Activated CD8-positive, alpha-beta memory T cell treated with anti-CD3 and anti-CD28 coated beads for 24 hours (primary cell): ENCODE measurements around the gene TMEM59L.

Source experiments
- DNase-seq: peaks from one replicate; pipeline ENCODE4 v3.0.0-alpha.2; 2020

The TMEM59L gene

DNA sequence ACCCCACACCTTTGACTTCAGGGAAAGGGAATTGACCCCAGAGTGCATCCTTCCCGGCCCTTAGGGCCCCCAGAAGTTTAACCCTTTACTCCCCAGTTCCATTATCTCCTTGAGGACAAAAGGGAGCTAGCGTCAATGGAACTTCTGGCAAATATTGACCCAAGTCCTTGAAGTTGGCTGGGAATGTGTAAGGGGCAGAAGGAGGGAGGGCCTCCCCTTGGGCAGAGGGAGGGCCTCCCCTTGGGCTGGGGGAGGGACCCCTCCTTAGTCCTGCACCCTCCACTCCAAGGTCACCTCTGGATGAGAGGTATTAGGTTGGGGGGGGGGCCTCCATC is 3.0 kb upstream of the TMEM59L start:
- no peak for DNase-seq

DNA sequence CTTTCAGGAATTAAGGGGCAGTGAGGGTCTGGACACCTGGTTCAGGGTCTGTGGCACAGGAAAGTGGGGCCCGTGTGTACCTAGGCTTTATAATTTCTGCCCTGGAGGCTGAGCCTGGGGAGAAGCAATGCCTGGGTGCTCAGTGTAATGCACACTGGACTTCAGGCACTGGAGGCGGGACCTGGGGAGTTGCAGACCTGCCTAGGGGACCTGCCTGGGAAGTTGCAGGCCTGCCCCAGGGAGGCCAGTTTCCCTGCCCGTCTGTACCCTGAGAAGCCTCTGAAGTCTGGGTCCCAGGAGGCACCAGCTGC is 2.5 kb upstream of the TMEM59L start:
- DNase-seq, result no peak

DNA sequence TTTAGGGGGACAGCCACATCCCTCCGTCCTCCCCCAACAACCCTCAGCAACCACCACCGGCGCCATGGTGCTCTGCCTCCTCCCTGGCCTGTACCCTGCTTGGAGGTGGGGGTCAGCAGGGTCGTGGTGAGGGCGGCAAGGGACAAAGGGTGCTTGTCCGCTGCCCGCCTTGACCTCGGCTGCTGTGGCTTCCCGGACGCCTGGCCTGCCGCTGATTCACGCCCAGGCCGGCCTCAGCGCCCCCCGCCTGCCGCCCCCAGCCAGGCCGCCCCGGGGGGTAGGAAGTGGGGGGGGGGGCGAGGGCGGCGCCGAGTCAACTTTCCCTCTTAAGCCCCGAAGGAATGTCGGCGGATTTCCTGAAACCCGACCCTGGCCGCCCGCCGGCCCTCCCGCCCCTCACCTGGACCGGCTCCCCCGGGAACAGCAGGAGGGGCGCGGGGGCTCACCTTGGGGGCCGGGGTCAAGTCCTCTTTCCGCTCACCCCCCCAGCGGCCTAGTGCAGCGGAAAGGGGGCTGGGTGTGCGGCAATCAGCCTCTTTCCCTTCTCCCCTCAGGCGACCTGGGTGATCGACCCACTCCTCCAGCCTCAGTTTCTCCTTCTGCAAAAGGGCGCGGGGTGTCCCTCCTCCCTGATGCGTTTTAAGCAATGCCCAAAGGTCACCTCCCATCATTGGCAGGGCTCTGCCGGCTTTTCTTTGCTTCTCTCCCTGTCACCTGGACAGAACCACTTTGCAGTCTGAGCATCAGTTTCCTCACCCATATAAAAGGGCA is 1.9 kb upstream of the TMEM59L start:
- no peak for DNase-seq

DNA sequence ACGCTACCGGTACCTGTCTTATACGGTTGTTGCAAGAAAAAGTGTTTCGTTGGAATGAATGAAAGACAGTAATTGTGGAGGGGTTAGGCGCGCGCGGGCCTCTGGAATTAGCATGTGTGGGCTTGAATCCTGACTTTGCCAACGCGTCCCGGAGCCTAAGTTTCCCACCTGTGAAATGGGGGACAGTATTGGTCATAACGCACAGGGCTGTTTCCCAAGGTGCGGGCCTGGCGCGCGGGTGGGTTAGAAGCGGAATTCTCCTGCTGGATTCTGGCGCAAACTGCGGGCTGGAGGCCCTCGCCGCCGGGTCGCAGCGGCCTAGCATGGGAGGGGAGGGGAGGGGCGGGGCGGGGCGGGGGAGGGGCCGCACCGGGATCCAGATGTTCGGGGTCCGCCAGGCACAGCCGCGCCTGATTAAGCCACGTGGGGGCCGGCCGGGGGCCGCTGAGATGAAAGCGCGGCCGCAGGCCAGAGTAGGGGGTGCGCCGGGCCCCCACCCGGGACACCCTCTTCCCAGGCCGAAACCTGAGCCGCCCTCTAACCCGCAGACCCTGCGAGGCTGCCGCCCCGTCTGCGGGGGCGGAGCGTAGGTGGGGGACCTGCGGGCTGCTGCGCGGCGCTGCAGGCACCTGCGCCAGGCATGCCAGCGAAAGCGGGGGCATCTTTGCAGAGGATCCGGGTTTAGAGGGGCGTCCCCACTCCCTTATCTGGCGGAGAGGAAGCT is 1.2 kb upstream of the TMEM59L start:
- peak; percentile 60 for DNase-seq

- DNase-seq, result peak; percentile 63
These were observed 459 bp upstream of the TMEM59L start for GRCh38 chr19:18612051-18612771.

GRCh38 chr19:18613589-18614234 is 1.0 kb downstream of the TMEM59L start:
- DNase-seq, result no peak

DNA sequence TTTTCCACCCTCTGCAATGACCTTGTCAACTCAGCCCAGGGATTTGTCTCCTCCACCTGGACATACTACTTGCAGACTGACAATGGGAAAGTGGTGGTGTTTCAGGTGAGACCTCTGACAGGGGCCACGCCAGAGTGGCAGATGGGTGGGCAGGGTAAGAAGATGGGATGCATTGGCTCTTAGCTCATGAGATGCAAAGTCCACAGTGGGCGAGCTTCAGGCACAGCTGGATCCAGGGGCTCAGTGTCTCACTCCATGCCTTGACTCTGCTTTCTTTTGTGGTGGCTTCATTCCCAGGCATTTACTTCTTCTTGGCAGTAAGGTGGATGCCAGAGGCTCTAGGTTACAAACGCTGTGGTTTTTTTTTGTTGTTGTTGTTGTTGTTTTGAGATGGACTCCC is 3.4 kb downstream of the TMEM59L start:
- no peak for DNase-seq

DNA sequence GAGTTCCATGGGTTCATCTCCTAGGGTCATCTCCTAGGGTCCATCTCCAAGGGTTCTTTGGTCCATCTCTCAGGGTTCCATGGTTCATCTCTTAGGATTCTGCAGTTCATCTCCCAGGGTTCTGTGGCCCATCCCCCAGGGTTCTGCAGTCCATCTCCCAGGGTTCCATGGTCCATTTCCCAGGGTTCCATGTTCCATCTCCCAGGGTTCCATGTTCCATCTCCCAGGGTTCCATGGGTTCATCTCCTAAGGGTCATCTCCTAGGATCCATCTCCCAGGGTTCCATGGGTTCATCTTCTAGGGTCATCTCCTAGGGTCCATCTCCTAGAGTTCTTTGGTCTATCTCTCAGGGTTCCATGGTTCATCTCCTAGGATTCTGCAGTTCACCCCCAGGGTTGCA is 4.9 kb downstream of the TMEM59L start:
- DNase-seq, result no peak

- no peak for DNase-seq
These were observed 5.6 kb downstream of the TMEM59L start for GRCh38 chr19:18618236-18618635.

DNA sequence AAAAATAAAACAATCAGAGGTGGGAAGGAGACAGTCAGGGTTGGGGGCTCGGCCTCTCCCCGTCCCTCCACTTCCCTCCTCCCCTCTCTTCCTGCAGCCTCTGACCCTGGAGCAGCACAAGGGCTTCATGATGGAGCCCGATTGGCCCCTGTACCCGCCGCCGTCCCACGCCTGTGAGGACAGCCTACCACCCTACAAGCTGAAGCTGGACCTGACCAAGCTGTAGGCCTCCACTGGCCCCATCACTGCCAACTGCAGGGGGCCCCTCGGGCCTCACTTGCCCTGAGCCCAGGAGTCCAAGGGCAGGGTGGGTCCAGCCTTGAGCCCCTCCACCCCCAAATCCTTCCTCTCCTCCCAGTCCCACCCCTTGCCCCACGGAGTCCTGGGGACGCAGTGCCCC is 7.6 kb downstream of the TMEM59L start:
- no peak for DNase-seq

GRCh38 chr19:18620902-18621301 is 8.2 kb downstream of the TMEM59L start:
- DNase-seq, result no peak

DNA sequence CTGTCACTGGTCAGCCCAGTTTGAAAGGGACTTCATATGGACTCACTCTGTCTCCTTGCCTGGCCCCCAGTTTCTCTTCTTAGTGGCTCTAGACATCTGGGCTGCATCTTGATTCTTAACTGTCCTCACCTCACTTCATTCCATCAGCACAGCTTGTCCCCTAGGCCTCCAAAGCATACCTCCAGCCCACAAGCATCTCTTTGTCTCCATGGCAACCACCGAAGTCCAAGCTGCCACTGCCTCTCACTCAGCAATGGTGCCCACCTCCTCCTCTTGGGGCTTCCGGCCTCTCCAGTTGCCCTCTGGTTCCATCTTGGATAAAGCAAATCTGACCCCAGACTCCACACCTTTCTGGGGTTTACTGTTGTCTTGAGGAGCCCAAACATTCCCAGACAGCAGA is 14.2 kb downstream of the TMEM59L start:
- DNase-seq, result no peak

- DNase-seq, result no peak
These were observed 16.8 kb downstream of the TMEM59L start for GRCh38 chr19:18629166-18630088.

DNA sequence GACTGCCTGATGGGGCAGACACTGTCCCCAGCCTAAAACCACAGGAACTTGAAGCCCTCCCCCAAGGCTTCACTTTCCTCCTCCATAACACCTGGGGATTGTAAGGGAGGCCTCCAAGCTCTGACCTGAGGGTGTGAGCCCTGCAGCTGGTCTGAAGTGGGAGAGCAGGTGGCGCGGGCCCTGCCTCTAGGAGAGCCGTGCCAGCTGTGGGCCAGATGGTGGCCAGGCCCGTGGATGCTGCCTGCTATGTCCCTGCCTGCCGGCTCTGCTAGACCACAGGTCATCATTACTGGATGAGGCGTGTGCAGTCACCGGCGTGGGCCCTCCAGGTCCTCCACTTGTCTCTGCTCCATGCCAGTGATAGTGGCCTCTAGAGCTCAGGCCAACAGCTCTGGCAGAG is 20.7 kb downstream of the TMEM59L start:
- no peak for DNase-seq

DNA sequence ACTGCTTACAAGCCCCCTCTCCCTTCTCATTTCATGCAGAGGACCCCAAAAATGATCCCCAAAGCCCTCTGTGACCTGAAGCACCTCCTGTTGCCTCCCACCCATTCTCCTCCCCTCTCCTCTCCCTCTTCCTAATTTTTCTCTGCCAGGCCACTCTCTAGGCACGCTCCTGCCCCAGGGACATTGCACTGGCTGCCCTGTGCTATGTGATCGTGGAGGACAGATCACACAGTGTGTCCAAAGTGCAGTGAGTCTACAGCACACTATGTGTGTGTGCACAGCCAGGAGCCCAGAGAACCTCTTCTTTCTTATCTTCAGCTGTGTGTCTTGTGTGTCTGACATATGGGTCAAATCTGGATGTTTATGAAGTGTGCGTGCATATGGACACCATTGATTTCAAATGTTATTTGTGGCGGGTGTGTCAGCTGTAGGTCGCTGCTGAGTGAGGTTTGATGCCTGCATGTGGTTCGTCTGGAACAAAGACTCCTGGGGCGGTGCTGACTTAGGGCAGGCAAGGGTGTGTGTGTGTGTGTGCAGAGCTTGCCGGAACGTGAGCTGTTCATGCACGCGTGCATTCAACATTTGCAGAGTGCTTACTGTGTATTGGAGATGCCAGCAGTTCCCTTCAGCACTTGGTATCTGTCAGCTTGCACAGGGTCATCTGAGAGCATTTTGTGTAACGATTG is 22.1 kb downstream of the TMEM59L start:
- no peak for DNase-seq

- no peak for DNase-seq
These were observed 23.1 kb downstream of the TMEM59L start for GRCh38 chr19:18635831-18636182.

DNA sequence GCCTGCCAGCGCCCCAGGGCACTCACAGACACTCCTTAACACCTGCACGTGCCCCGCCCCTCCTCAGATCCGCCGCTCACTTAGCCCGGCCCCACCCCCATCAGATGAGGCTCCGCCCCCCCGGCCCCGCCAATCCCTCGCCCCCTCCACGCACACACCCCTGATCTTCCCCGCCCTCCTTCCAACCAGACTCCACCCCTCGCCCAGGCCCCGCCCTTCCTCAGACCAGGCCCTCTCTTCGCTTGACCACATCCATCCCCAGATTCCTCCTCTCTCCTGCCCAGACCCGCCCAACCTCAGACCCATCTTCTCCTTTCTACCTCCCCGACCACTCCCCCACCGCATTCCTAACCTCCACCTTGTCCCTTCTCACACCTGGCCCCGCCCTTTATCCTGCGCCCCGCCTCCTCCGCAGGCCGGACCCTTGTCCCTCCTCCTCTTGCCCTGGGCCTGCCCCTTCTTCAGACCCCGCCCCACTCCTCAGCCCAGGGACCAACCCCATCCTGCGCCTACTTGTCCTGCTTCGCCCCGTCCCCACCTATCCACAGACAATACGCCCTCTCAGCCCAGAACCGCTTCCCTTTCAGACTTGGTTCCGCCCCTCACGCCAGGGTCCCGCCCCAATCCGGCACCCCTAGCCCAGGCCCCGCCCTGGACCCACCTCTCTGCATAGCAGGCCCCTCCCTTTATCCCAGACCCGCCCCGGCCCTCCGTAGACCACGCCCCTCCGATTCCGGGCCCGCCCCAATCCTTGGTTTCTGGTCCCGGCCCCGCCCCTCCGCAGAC is 23.7 kb downstream of the TMEM59L start:
- peak; percentile 100 for DNase-seq

DNA sequence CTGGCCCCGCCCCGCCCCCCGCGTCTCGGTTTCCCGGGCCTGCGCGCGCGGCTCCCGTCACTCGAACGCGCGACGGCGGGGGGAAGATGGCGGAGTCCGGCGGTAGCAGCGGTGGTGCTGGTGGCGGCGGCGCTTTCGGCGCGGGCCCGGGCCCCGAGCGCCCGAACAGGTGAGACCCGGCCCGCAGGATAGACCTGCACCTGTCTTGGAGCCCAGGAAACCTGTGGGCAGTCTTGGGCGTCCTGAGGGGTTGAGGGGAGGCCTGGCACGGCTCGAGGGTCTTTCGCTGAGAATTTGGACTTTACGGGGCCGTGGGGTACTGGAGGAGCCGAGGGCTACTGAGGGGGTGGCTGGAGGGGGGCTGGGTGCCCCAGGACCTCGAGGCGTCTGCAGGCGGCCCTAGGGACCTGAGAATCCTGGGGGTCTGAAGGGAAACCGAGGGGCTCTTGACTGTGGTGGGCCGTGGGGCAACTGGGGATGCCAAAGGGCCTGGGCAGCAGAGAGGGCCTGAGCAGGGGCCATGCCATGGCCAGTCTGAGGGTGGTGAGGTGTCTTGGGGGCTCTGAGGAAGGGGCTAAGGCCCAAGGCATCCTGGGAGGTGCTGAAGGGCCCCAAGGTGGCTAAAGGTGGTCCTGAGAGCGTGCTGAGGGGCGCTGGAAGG is 24.4 kb downstream of the TMEM59L start, which contains the start of gene KLHL26:
KLHL26 (plus strand) TSS at position 60 of the 661 bp plus-strand sequence; CDS start at position 87, 27 bp downstream.
- DNase-seq, result peak; percentile 62

DNA sequence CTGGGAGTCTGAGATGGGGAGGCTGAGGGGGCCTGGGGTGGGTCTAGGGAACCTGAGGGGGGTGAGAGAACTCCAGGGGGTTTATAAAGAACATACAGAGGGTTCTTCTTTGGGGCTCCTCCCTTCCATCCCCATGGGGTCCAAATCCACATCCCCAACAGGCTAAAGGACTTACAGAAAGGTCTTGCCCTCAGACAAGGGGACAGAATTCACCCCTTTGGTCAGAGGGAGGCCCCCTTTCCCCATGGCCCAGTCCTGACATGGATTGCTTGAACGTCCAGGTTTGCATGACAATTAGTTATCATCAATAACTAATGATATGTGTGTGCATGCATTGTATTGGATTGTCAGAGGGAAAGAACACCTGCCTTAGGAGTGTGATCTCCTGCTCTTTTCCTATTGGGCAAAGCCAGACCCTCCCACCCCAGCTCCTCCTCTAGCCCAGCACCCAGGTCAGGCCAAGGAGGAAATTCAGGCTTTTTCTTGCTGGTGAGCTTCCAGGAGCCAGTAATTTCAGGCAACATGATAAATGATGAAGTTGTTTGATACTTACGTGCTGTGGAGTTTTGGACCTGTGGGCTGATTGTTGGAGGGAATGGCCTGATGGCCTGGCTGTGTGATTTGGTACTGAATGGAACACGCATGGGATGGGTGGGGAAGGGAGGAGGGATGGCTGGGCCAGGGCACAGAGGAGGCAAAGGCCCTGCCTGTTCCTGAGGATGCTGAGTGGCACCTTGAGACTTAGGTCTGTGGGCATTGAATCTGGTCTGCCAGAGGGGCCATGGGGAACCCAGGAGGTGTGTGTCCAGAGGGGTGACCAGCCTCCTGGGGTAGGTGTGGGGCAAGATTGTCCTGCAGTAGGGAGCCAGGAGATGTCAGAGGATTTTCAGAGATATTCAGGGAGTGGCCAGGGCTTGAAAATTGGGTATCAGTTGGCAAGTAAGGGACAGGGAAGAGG is 25.3 kb downstream of the TMEM59L start:
- DNase-seq, result no peak
